ENCODE results near the gene CHRM2. TPM values are rescaled to one million over a fixed set of nuclear protein-coding genes. Genes with fewer than 3 reads are reported as not detected.

The CHRM2 gene
- total RNA-seq, 1 donor from 2014 or later = not detected

DNA sequence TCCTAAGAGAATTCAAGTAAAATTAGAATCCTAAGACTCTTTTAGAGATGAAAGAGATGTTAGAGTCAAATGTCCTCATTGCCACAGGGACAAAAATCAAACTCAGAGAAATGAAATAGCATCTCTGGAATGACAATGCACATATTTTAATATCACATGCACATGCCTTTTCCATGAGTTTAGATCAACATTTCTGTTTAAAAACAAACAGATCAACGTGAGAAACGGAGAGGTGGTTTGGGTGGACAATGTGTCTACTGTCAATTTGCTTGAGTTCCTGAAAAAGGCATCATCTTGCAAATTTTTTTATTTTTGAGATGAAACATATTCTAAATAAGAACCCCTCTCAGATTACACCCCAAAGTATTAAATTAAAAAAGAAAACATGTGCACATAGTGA lies 130.0 kb downstream of the CHRM2 start:
- Mint-ChIP-seq H3K36me3 (ENCODE audit: low read depth) (no peaks in the 10 kb centered on the region), H3K9me3 (peaks cover 2% of the 10 kb centered on the region), H3K4me1 (ENCODE audit: low read depth) (no peaks in the 10 kb centered on the region), H3K27ac (no peak overlapping the region), H3K4me3 (no peak overlapping the region), H3K27me3 (ENCODE audit: insufficient read depth) (no peaks in the 10 kb centered on the region)
- intact Hi-C loops (cut with micrococcal nuclease) = no loop called here
- no peak for DNase-seq (ENCODE audit: low spot score)

- Mint-ChIP-seq H3K9me3 (no peaks in the 10 kb centered on the region), H3K27me3 (ENCODE audit: insufficient read depth) (no peaks in the 10 kb centered on the region), H3K4me3 (no peak overlapping the region), H3K36me3 (ENCODE audit: low read depth) (no peaks in the 10 kb centered on the region), H3K27ac (no peak overlapping the region), H3K4me1 (ENCODE audit: low read depth) (no peaks in the 10 kb centered on the region)
- intact Hi-C loops (cut with micrococcal nuclease) = no loop called here
- no peak for DNase-seq (ENCODE audit: low spot score)
Observed at GRCh38 chr7:137000621-137001020, 132.2 kb downstream of the CHRM2 start.

- Mint-ChIP-seq H3K27me3 (ENCODE audit: insufficient read depth) (no peaks in the 10 kb centered on the region), H3K36me3 (ENCODE audit: low read depth) (no peaks in the 10 kb centered on the region), H3K4me3 (no peak overlapping the region), H3K9me3 (no peaks in the 10 kb centered on the region), H3K4me1 (ENCODE audit: low read depth) (no peaks in the 10 kb centered on the region), H3K27ac (no peak overlapping the region)
- intact Hi-C loops (cut with micrococcal nuclease) = no loop called here
- DNase-seq (ENCODE audit: low spot score) = no peak
Observed at GRCh38 chr7:137001041-137001440, 132.6 kb downstream of the CHRM2 start.

DNA sequence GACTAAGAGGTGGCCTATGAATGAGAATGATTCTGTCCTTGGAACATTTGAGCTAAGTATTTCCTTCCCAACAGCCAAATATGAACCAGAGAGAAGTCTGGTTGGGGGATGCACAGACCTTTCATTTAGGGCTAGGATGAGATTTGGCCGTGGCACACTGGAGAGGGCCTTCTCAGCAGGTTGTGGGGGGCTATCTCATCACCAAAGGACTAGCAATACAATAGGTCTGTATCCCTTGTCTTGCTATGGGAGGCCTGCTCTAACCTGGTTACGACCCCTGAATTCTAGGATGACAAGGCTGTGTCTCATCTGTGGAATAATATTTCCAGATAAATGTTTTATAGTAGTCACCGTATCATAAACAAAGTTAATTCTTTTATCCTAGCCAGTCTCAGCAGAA lies 133.0 kb downstream of the CHRM2 start:
- DNase-seq (ENCODE audit: low spot score) = no peak
- Mint-ChIP-seq H3K27me3 (ENCODE audit: insufficient read depth) (no peaks in the 10 kb centered on the region), H3K4me1 (ENCODE audit: low read depth) (no peaks in the 10 kb centered on the region), H3K36me3 (ENCODE audit: low read depth) (no peaks in the 10 kb centered on the region), H3K4me3 (no peak overlapping the region), H3K27ac (no peak overlapping the region), H3K9me3 (no peaks in the 10 kb centered on the region)
- intact Hi-C loops (cut with micrococcal nuclease) = no loop called here

DNA sequence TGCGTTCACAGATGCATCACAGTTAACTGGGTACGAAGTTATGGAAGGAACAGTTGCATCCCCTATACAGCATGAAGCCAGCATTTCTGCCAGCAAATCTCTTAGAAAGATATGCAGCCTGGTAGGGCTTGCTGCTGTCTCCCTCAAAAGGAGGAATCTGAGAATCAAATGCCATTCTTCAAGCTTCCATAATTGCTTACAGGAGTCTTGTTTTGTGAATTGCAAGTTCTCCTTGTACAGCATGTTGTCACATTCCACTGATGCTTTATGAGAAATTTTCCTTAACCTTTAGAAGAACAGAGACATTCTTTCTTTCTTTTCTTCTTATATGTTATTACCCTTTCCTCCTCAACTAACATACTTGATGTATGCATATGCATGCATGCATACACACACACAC lies 134.6 kb downstream of the CHRM2 start:
- Mint-ChIP-seq H3K36me3 (ENCODE audit: low read depth) (no peaks in the 10 kb centered on the region), H3K27me3 (ENCODE audit: insufficient read depth) (no peaks in the 10 kb centered on the region), H3K9me3 (peaks cover 3% of the 10 kb centered on the region), H3K27ac (no peak overlapping the region), H3K4me1 (ENCODE audit: low read depth) (no peaks in the 10 kb centered on the region), H3K4me3 (no peak overlapping the region)
- no peak for DNase-seq (ENCODE audit: low spot score)
- intact Hi-C loops (cut with micrococcal nuclease) = no loop called here

DNA sequence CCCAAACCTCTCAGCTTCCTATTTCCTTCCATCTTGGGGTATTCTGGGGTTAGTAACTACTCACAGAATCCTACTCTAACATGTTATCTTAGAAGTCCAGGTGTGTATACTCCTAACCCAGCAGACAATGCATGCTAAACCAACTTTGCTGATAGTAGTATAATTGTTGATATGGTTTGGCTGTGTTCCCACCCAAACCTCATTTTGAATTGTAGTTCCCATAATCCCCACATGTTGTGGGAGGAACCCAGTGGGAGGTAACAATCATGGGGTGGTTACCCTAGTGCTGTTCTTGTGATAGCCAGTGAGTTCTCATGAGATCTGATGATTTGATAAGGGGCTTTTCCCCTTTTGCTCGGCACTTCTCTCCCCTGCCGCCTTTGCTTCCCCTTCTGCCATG lies 135.1 kb downstream of the CHRM2 start:
- Mint-ChIP-seq H3K9me3 (peaks cover 3% of the 10 kb centered on the region), H3K27me3 (ENCODE audit: insufficient read depth) (no peaks in the 10 kb centered on the region), H3K4me1 (ENCODE audit: low read depth) (no peaks in the 10 kb centered on the region), H3K4me3 (no peak overlapping the region), H3K27ac (no peak overlapping the region), H3K36me3 (ENCODE audit: low read depth) (no peaks in the 10 kb centered on the region)
- intact Hi-C loops (cut with micrococcal nuclease) = no loop called here
- no peak for DNase-seq (ENCODE audit: low spot score)

- Mint-ChIP-seq H3K36me3 (ENCODE audit: low read depth) (no peaks in the 10 kb centered on the region), H3K9me3 (peaks cover 3% of the 10 kb centered on the region)
Observed at GRCh38 chr7:137005873-137006272, 137.4 kb downstream of the CHRM2 start.

GRCh38 chr7:137006293-137006692 lies 137.8 kb downstream of the CHRM2 start:
- Mint-ChIP-seq H3K36me3 (ENCODE audit: low read depth) (no peaks in the 10 kb centered on the region), H3K27me3 (ENCODE audit: insufficient read depth) (no peaks in the 10 kb centered on the region), H3K4me1 (ENCODE audit: low read depth) (no peaks in the 10 kb centered on the region), H3K4me3 (no peak overlapping the region), H3K9me3 (peaks cover 3% of the 10 kb centered on the region), H3K27ac (no peak overlapping the region)
- intact Hi-C loops (cut with micrococcal nuclease) = no loop called here
- no peak for DNase-seq (ENCODE audit: low spot score)

More at GRCh38 chr7:137005873-137006272, 137.4 kb downstream of the CHRM2 start:
- Mint-ChIP-seq H3K27ac (no peak overlapping the region), H3K4me3 (no peak overlapping the region), H3K27me3 (ENCODE audit: insufficient read depth) (no peaks in the 10 kb centered on the region), H3K4me1 (ENCODE audit: low read depth) (no peaks in the 10 kb centered on the region)
- intact Hi-C loops (cut with micrococcal nuclease) = no loop called here
- no peak for DNase-seq (ENCODE audit: low spot score)

GRCh38 chr7:137007001-137007694 lies 138.7 kb downstream of the CHRM2 start:
- Mint-ChIP-seq H3K4me1 (ENCODE audit: low read depth) (no peaks in the 10 kb centered on the region), H3K36me3 (ENCODE audit: low read depth) (no peaks in the 10 kb centered on the region), H3K4me3 (no peak overlapping the region), H3K27me3 (ENCODE audit: insufficient read depth) (no peaks in the 10 kb centered on the region), H3K9me3 (peaks cover 3% of the 10 kb centered on the region), H3K27ac (no peak overlapping the region)
- intact Hi-C loops (cut with micrococcal nuclease) = no loop called here
- DNase-seq (ENCODE audit: low spot score) = no peak

DNA sequence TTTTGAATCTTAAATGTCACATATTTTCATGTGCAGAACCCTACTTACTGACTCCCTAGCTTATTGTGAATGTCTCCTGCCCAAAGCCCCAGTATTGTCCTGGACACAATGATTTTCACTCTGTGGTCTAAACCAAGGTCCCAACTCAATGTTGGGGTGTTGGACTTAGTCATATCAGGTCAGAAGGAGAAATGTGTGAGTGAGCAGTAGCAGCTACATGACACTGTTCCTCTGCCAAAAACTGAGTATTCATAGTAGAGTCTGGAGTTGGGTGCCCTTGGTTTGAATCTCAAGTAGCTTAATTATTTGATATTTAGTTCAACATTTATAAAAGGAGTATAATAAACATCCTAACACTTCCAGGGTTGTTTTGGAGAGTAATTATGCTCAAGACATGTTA lies 141.0 kb downstream of the CHRM2 start:
- intact Hi-C loops (cut with micrococcal nuclease) = no loop called here
- DNase-seq (ENCODE audit: low spot score) = no peak
- Mint-ChIP-seq H3K4me3 (no peak overlapping the region), H3K4me1 (ENCODE audit: low read depth) (no peaks in the 10 kb centered on the region), H3K27me3 (ENCODE audit: insufficient read depth) (no peaks in the 10 kb centered on the region), H3K27ac (no peak overlapping the region), H3K9me3 (peaks cover 5% of the 10 kb centered on the region), H3K36me3 (ENCODE audit: low read depth) (no peaks in the 10 kb centered on the region)

GRCh38 chr7:137015015-137015414 lies 146.6 kb downstream of the CHRM2 start:
- no peaks in the 10 kb centered on the region for H3K27me3 Mint-ChIP-seq (ENCODE audit: insufficient read depth)
- no peak overlapping the region for H3K27ac Mint-ChIP-seq
- intact Hi-C loops (cut with micrococcal nuclease) = no loop called here
- H3K4me1 Mint-ChIP-seq (ENCODE audit: low read depth) = no peaks in the 10 kb centered on the region
- no peaks in the 10 kb centered on the region for H3K36me3 Mint-ChIP-seq (ENCODE audit: low read depth)
- no peak overlapping the region for H3K4me3 Mint-ChIP-seq
- DNase-seq (ENCODE audit: low spot score) = no peak
- H3K9me3 Mint-ChIP-seq = peaks cover 3% of the 10 kb centered on the region

- peaks cover 3% of the 10 kb centered on the region for H3K9me3 Mint-ChIP-seq
- no peak overlapping the region for H3K27ac Mint-ChIP-seq
- no peak for DNase-seq (ENCODE audit: low spot score)
- intact Hi-C loops (cut with micrococcal nuclease) = no loop called here
- H3K27me3 Mint-ChIP-seq (ENCODE audit: insufficient read depth) = no peaks in the 10 kb centered on the region
- H3K4me1 Mint-ChIP-seq (ENCODE audit: low read depth) = no peaks in the 10 kb centered on the region
- H3K4me3 Mint-ChIP-seq = no peak overlapping the region
- no peaks in the 10 kb centered on the region for H3K36me3 Mint-ChIP-seq (ENCODE audit: low read depth)
Observed at GRCh38 chr7:137017221-137017620, 148.8 kb downstream of the CHRM2 start.

- Mint-ChIP-seq H3K27me3 (ENCODE audit: insufficient read depth) (no peaks in the 10 kb centered on the region), H3K27ac (no peak overlapping the region), H3K36me3 (ENCODE audit: low read depth) (no peaks in the 10 kb centered on the region), H3K4me1 (ENCODE audit: low read depth) (no peaks in the 10 kb centered on the region), H3K4me3 (no peak overlapping the region), H3K9me3 (peaks cover 3% of the 10 kb centered on the region)
- no peak for DNase-seq (ENCODE audit: low spot score)
- intact Hi-C loops (cut with micrococcal nuclease) = no loop called here
Observed at GRCh38 chr7:137018468-137018867, 150.0 kb downstream of the CHRM2 start.

DNA sequence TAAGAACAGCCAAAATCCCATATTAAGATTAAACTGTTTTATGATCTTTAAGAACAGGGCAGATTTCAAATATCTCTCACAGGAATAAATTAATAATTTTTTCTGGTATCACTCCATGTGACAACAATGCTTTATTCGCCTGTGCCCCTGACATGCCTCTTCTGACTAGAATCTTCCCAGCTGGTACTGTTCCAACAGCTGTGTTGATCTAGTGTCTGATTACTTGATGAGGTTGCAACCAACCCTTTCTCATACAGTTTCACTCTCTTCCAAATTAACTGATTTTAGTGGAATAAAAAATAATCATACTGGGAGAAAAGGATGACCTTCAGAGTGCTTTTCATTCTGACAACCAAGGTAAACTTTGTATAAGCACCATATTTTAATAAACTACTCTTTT lies 151.9 kb downstream of the CHRM2 start:
- no peaks in the 10 kb centered on the region for H3K9me3 Mint-ChIP-seq
- DNase-seq (ENCODE audit: low spot score) = no peak
- H3K4me3 Mint-ChIP-seq = no peak overlapping the region

More for the DNA sequence above, 151.9 kb downstream of the CHRM2 start:
- no peaks in the 10 kb centered on the region for H3K36me3 Mint-ChIP-seq (ENCODE audit: low read depth)
- no peaks in the 10 kb centered on the region for H3K27me3 Mint-ChIP-seq (ENCODE audit: insufficient read depth)
- intact Hi-C loops (cut with micrococcal nuclease) = no loop called here
- no peak overlapping the region for H3K27ac Mint-ChIP-seq
- H3K4me1 Mint-ChIP-seq (ENCODE audit: low read depth) = no peaks in the 10 kb centered on the region
